OCI-LY3 (cell line): ENCODE measurements around the gene ACSS1.

ENCODE experiments used
- CTCF ChIP-seq: fragments of 200-600, 300-600 bp; sonication (generic); IDR thresholded peaks from 2 replicates; pipeline ENCODE4 v1.5.1; 2014; ENCODE audit warnings: antibody characterized with exemption, low read length, low read depth
- EZH2phosphoT487 ChIP-seq: fragments of 200-600 bp; shearing (Covaris generic); IDR thresholded peaks from 2 replicates; pipeline ENCODE4 v1.6.1; 2018; ENCODE audit warnings: antibody characterized with exemption, mixed run types, low read depth

GRCh38 chr20:25015986-25016385 is 42.0 kb downstream of the ACSS1 start:
- TF ChIP-seq CTCF (no peak), EZH2phosphoT487 (no peak)
